Activated T-helper 9 cell treated with anti-CD3 and anti-CD28 coated beads, Interleukin-2, amount 50 U/mL, for 16 hours (primary cell): ENCODE measurements around the gene HIVEP1.
"Not testable (repeated sequence)": the region's sequence is repeated elsewhere in the genome, so short reads cannot be mapped to it uniquely, and the experiment has no call there.

Experiments
- DNase-seq: peaks from one replicate; pipeline ENCODE4 v3.0.0-alpha.2; 2020; ENCODE audit warnings: low read depth

HIVEP1 gene

GRCh38 chr6:12119085-12119588, 107.0 kb downstream of the HIVEP1 start:
- no peak for DNase-seq

GRCh38 chr6:12125396-12125795, 113.3 kb downstream of the HIVEP1 start:
- no peak for DNase-seq

DNA sequence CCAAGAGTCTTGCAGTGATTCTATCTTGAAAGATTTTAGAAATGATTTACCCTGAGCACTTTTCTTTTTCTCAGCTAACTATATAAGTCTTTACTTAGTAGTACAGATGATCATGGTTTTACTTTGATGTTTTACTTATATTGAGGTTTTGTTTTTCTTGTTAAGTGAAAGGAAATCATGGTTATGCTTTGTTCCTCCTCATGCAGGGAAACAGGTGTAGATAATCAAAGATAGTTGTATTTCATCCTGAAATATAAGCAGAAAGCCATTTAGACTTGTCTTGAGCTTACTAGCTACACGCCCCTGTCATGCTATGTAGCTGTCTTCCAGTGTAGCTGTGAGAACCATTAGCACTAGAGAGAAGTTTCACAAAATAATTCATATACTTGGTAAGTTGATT, 113.9 kb downstream of the HIVEP1 start:
- no peak for DNase-seq

DNA sequence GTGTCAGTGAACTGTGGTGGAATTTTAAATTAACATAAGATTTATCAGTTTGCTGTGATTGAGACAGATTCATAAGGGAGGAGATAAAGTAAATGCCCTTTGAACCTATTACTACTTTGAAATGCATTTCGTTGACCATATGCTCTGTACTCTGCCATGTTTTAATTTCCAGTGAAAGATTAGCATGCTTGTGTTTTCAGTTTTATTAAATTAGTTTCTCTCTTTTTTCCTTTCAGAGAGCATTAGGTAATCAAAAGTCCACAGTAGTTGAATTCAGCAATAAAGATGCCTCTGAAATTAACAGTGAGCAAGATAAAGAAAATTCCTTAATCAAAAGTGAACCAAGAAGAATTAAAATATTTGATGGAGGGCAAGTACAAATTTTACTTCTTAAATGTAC, 117.4 kb downstream of the HIVEP1 start:
- no peak for DNase-seq

DNA sequence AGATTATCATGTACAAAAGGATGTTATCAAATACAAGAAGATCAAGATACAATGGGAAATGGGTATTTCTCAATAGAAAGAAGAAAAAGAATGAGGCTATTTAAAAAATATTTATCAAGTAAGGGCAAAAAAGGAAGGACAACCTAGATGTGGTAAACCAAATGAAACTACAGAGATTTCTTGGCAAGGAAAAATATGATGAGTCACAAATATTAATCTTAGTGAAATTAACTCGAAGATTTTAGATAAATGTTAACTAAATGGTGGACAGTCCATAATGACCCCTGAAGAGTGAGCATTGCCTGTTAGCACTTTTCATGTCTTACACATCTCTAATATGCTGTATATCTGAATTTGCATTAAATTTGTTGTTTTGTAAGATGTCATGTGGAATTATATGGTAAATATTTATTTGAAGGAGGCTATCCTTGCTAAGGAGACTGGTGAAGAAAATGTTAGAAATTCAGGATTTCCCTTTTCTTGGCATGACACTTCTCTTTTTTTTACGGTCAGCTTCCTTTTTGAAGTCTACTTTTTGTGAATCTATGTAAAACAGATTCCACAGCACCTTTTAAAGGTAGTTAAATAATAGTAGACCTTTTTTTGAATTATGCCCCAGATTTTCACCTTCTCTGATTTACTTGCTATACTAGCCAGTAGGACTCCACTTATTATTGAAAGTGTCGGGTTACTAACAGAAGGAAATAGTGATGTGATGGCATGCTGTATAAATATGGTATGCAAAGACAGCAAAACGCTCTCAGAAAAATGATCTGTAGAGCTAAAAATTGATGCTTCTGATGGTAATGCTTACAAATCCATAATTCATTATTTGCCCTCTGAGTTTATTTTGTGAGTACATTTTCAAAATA, 120.5 kb downstream of the HIVEP1 start:
- no peak for DNase-seq

- no peak for DNase-seq
Measured at GRCh38 chr6:12134581-12134980, 122.5 kb downstream of the HIVEP1 start.

DNA sequence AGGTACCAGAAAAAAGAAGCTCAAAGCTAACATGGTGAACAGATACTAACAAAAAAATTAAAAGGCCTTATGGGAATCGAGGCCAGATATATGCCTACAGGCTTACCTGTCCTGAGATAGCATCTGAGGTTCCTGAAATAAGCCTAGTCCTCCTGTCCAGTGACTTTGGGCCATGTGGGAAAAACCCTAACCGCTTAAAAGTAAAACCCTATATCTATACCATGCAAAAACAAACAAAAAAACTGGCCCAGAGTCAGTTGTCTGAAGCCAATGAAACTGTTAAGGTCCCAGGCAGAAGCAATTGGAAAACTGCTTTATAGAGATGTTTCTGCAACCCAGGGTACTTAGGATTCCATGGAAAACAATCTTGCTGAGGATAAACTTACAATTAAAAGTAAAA, 122.9 kb downstream of the HIVEP1 start:
- no peak for DNase-seq

GRCh38 chr6:12136905-12137304, 124.8 kb downstream of the HIVEP1 start:
- DNase-seq = no peak

- DNase-seq = no peak
Measured at GRCh38 chr6:12137480-12137879, 125.4 kb downstream of the HIVEP1 start.

- DNase-seq = no peak
Measured at GRCh38 chr6:12138381-12138780, 126.3 kb downstream of the HIVEP1 start.

DNA sequence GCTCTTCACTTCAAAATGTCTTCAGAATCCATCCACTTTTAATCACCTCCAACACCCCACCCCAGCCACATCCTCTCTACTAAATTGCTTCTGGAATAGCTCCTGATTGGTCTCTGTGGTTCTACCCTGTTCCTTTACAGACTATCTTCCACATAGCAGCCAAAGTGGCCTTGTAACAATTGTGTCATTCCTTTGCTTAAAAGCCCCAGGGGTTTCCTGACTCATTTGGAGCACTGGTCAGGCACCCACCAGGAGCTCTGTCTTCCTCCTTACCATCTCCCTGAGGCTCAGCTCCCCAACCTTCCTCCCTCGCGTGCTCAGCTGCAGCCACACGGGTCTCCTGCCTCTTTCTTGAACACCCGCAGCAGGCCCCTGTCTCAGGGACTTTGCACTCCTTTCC, 126.8 kb downstream of the HIVEP1 start:
- no peak for DNase-seq

DNA sequence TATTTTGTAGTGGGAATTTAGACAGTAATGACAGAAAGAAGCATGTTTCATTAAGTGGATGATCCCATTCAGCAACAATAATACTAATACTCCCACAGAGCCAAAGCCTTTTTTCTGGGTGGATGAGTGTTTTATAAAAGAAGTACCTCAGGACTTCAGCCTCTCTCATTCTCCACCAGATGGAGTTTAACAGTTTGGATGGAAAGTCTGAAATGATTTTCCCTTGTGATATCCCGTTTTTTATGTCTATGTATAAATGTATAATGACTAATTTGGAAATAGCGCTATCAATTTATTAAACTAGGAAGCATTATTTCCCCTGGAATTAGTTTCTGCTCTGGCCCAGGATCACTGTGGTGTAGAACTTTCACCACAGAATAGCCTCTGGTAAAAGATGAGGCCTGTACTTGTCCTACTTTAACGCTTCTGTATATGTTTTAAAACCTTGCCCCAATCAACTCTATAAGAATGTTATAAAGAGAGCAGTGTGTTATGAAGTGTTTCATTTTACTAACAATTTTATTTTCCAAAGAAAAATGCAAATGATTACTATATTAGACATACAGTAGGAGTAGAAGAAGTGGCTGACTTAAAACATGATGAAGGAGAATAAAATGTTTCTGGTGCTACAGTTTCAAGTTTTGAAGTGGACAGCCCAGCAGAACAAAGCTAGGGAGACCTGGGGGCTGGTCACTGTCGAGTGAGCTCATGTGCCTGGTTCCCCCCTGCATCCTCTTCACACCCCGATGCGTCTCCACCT, 135.6 kb downstream of the HIVEP1 start:
- no peak for DNase-seq

GRCh38 chr6:12148317-12148801, 136.2 kb downstream of the HIVEP1 start:
- no peak for DNase-seq

DNA sequence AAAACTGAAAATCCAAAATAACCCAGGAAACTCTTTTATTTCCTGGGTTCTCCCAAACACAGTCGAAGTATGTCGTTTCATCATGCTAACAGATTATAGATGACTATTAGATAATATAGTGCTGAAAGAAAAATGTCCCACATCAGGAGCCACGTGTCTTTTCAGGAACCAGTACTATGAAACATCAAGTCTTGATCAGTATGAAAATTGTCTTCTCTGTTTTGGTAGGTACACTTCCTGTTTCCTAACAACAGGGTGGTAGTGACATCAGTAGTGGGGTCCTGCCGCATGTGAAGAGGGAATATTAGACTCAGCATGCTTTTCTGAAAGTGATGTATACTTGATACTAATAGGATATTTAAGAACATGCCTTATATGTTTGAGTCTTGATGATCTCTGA, 136.7 kb downstream of the HIVEP1 start:
- no peak for DNase-seq

GRCh38 chr6:12149944-12150510, 137.9 kb downstream of the HIVEP1 start:
- DNase-seq = no peak

DNA sequence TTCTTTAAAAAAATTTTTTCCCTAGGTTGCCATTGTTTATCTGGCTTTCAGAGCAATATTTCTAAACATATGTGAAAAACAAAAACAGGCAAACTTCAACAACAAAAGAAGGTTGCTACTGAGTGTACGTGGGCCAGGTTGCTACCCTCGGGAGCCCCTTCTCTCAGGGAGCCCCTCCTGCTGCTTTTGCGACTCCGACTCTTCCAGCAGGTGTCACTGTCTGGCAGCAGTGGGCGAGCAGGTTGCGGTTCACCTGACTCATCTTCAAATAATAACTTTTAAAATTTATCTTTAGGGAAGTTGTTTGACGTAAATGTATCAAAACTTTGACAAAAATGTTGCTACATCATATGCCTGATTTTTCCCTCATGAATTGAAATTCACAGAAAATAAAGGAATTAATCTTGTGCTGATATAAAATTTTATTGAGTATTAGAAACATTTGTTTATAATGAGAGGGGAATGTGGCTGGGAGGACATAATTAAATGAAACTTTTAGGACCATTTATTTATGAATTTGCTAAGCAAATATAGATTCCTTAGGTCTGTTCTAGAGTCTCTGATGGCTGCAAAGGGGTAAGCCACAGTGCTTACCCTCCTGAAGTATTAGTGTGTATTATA, 138.8 kb downstream of the HIVEP1 start:
- DNase-seq = no peak

DNA sequence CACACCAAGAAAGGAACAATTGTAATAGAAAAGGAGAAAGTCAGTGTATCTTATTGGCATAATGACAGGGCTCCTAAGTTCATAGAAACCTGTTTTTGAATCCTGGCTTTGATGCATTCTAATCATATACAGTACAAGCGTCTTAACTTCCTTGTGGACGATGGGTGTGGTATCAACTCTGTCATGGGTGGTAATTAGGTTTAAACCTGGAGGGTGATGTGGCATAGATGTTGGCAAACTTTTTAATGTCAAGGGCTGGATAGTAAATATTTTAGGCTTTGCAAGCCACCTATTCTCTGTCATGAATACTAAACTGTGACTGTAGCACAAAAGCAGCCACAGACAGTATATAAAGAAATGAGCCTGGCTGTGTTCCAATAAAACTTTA, 139.3 kb downstream of the HIVEP1 start:
- DNase-seq = no peak

DNA sequence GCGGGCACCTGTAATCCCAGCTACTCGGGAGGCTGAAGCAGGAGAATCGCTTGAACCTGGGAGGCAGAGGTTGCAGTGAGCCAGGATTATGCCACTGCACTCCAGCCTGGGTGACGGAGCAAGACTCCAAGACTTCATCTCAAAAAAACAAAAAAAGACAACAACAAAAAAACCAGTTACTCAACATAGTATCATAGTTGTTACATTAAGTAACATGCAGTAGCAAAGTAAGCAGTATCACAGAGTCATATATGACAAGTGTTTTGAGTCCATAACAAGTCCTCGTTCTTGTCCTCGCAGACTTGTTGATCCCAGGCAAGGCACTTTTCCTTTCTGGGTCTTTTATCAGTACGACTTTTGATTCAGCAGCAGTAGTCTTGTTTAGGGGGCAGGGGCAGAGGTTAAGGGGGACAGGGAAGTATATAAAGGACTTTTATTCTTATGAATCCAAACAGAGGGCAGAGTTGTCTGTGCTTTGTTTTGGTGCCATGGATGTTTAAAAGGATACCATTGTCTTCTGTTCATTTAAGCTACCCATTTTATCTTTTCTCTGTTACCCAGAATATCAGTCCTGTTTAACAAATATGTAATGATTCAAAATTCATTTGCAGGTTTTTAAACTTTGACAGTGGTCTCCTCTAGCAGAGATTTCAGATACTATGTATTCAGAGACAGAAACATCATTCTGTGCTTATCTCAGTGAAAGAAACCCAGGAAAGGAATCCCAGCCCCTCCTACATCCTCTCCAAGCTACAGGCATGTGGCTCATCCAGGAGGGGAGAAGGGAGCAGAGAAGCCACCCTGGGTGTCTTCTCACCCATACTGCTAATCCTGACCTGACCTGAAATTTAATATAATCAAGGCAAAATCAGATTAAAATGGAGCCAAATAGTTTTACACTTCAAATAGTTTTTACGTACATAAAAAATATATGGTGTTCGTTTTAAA, 140.2 kb downstream of the HIVEP1 start:
- no peak for DNase-seq

DNA sequence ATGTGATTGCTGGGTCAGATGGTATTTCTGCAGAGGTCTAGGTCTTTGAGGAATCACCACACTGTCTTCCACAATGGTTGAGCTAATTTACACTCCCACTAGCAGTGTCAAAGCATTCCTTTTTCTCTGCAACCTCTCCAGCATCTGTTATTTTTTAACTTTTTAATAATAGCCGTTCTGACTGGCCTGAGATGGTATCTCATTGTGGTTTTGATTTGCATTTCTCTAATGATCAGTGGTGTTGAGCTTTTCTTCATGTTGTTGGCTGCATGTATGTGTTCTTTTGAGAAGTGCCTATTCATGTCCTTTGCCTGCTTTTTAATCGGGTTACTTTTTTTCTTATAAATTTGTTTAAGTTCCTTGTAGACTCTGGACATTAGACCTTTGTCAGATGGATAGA, 143.7 kb downstream of the HIVEP1 start:
- not testable (repeated sequence) for DNase-seq

GRCh38 chr6:12158686-12159415, 146.7 kb downstream of the HIVEP1 start:
- no peak for DNase-seq
